HG03460 (cell line): ENCODE results near the gene GFY.

Source experiments
- ATAC-seq: cut with Tn5 transposase; IDR thresholded peaks from one replicate; pipeline ENCODE4 v1.9.1; 2021; ENCODE audit not compliant: unreplicated experiment

The GFY gene

GRCh38 chr19:49407482-49408015 lies 17.6 kb upstream of the GFY start:
- ATAC-seq = no peak

- no peak for ATAC-seq
These were observed 16.3 kb upstream of the GFY start for GRCh38 chr19:49408816-49409440.

- no peak for ATAC-seq
These were observed 15.7 kb upstream of the GFY start for GRCh38 chr19:49409441-49410029.

GRCh38 chr19:49411681-49412326 lies 13.4 kb upstream of the GFY start:
- no peak for ATAC-seq

GRCh38 chr19:49413348-49413747 lies 11.8 kb upstream of the GFY start:
- ATAC-seq = no peak

- ATAC-seq = no peak
These were observed 10.9 kb upstream of the GFY start for GRCh38 chr19:49414256-49414655.

GRCh38 chr19:49415102-49415809 lies 9.9 kb upstream of the GFY start:
- ATAC-seq = no peak

GRCh38 chr19:49415810-49416200 lies 9.4 kb upstream of the GFY start:
- no peak for ATAC-seq

- ATAC-seq = no peak
These were observed 8.1 kb upstream of the GFY start for GRCh38 chr19:49417088-49417487.

GRCh38 chr19:49418511-49418910 lies 6.7 kb upstream of the GFY start:
- no peak for ATAC-seq

- no peak for ATAC-seq
These were observed 6.0 kb upstream of the GFY start for GRCh38 chr19:49419173-49419572.

GRCh38 chr19:49420227-49420626 lies 5.0 kb upstream of the GFY start:
- ATAC-seq = no peak

- no peak for ATAC-seq
These were observed 3.9 kb upstream of the GFY start for GRCh38 chr19:49421039-49421877.

GRCh38 chr19:49421878-49422202 lies 3.3 kb upstream of the GFY start:
- ATAC-seq = no peak

- no peak for ATAC-seq
These were observed 2.6 kb upstream of the GFY start for GRCh38 chr19:49422407-49423070.

GRCh38 chr19:49423071-49423984 lies 1.9 kb upstream of the GFY start, which contains the start of gene PTH2:
Gene PTH2, minus strand, starts transcription at chr19:49423441. Its CDS starts 102 bp downstream, at chr19:49423339.
- no peak for ATAC-seq

- ATAC-seq = no peak
These were observed 1.2 kb upstream of the GFY start for GRCh38 chr19:49423985-49424303.

GRCh38 chr19:49425922-49426592 lies 869 bp downstream of the GFY start:
- no peak for ATAC-seq

- ATAC-seq = no peak
These were observed 2.2 kb downstream of the GFY start for GRCh38 chr19:49427339-49427738.
